Measurements from ENCODE around the gene KCNN3. TPM values are rescaled to one million over a fixed set of nuclear protein-coding genes. Genes with fewer than 3 reads are reported as not detected.

Gene KCNN3
- total RNA-seq, 4 donors from 2014 or later: 3.6 to 17.0 (median 12.4) TPM

DNA sequence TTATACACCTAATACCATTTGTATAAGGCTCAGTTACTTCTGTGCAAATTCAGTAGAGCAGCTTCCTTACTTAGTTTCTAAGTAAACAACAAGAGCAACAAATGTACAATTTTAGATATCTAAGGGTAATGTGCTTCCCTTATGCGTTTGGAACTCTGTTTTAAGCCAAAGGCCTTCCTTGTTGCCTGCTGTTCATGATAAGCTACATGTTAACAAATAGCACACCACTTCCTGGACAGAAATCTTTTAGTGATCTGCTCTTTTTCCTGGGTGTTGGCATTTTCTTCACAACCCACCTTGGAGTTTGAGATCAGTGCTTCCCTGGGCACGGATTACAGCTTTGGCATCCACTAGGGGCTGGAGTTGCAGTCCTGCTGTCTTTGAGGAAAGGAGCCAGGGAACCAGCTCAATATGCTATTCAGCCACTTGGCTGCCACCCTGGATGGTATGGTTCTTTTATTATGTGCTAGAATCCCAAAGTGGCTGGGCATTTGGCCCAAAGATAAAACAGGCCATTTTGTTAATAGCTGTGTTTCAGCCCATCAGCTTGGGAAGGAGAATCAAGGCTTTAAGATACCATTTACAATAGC, 206.5 kb downstream of the KCNN3 start:
- WGBS: 51% methylated on average over 2 of the region's 2 CpGs
- H3K27me3 ChIP-seq: peaks cover 0 to 19% (median 0%) of the 10 kb centered on the region in 4 donors
- TF ChIP-seq POLR2AphosphoS5 (IDR thresholded peaks at IDR 0.05): no peak
- no peak for TF ChIP-seq EP300 (IDR thresholded peaks at IDR 0.05)
- TF ChIP-seq CTCF (IDR thresholded peaks at IDR 0.05): no peak
- TF ChIP-seq POLR2A (IDR thresholded peaks at IDR 0.05; ENCODE audit: low read depth): no peak
- H3K9me3 ChIP-seq: no peaks in the 10 kb centered on the region
- no peaks in the 10 kb centered on the region for H3K4me1 ChIP-seq
- H3K27ac ChIP-seq (replicated peaks in 1 of 4): no peak overlapping the region
- no peaks in the 10 kb centered on the region for H3K36me3 ChIP-seq
- no peak for DNase-seq (ENCODE audit: extremely low spot score)
- H3K4me3 ChIP-seq: no peak overlapping the region
- intact Hi-C loops (cut with DNase I): loop anchor here (10.0 kb wide), 1 partner anchor 169 kb away; no protein-coding TSS in a partner anchor

DNA sequence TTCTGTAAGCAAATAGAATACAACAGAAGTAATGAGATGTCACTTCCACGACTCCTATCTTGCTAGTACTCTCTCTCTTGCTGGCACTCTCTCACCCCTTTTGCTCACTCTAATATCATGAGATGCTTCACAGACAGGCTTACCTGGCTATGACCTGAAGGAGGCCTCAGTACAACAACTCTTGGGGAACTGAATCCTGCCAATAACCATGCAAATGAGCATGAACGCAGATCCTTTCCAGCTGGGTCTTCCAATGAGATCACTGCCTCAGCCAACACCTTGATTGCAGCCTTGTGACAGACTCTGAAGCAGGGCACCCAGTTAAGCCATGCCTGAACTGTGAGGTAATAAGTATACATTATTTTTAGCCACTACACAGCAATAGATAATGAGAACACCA, 209.0 kb downstream of the KCNN3 start:
- Histone ChIP-seq H3K27me3 (peaks cover 0 to 24% (median 0%) of the 10 kb centered on the region in 4 donors), H3K4me3 (no peak overlapping the region), H3K36me3 (no peaks in the 10 kb centered on the region), H3K27ac (replicated peaks in 1 of 4) (no peak overlapping the region), H3K9me3 (no peaks in the 10 kb centered on the region), H3K4me1 (no peaks in the 10 kb centered on the region)
- DNase-seq (ENCODE audit: extremely low spot score): no peak
- TF ChIP-seq POLR2AphosphoS5 (IDR thresholded peaks at IDR 0.05) (no peak), EP300 (IDR thresholded peaks at IDR 0.05) (no peak), POLR2A (IDR thresholded peaks at IDR 0.05; ENCODE audit: low read depth) (no peak), CTCF (IDR thresholded peaks at IDR 0.05) (no peak)
- 61% methylated on average over 2 of the region's 2 CpGs for WGBS
- intact Hi-C loops (cut with DNase I): loop anchor here (10.0 kb wide), 1 partner anchor 166 kb away; no protein-coding TSS in a partner anchor

DNA sequence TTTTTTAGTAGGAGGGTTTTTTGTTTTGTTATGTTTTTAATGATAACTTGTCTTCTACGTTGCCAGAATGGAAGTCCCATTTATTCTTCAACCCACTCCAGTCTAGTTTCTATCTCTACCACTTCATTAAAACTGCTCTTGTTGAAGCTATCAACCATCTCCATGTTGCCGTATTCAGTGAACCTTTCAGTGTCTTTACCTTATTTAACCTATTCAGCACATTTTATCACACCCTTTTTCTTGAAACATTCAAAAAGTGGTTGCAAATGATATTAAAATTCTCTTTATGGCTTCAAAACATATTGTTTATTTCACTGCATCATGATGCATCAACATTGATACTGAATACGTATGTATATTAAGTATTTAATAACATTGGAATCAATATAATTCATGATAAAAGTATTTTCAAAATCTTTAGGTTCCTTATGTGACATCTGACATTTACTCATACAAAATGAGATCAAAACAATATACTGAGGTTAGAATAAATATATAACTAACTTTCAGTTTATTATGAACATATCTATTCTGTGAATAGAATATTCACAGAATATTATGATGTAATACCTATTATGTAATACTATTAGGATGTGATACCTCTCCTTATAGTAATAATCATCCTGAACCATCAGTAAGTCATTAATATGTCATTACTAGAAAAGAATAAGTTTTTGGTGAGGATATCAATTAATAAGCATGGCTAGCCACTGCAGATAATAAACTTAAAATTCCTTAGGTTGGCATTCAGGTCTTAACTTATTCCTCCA, 210.1 kb downstream of the KCNN3 start:
- no peaks in the 10 kb centered on the region for H3K4me1 ChIP-seq
- no peak overlapping the region for H3K27ac ChIP-seq (replicated peaks in 1 of 4)
- peaks cover 0 to 24% (median 0%) of the 10 kb centered on the region in 4 donors for H3K27me3 ChIP-seq
- WGBS: 73% methylated on average over 3 of the region's 3 CpGs
- H3K9me3 ChIP-seq: no peaks in the 10 kb centered on the region
- no peak overlapping the region for H3K4me3 ChIP-seq
- DNase-seq (ENCODE audit: extremely low spot score): no peak
- TF ChIP-seq POLR2AphosphoS5 (IDR thresholded peaks at IDR 0.05) (no peak), POLR2A (IDR thresholded peaks at IDR 0.05; ENCODE audit: low read depth) (no peak), EP300 (IDR thresholded peaks at IDR 0.05) (no peak), CTCF (IDR thresholded peaks at IDR 0.05) (no peak)
- no peaks in the 10 kb centered on the region for H3K36me3 ChIP-seq
- intact Hi-C loops (cut with DNase I): loop anchor here (10.0 kb wide), 1 partner anchor 165 kb away; no protein-coding TSS in a partner anchor

DNA sequence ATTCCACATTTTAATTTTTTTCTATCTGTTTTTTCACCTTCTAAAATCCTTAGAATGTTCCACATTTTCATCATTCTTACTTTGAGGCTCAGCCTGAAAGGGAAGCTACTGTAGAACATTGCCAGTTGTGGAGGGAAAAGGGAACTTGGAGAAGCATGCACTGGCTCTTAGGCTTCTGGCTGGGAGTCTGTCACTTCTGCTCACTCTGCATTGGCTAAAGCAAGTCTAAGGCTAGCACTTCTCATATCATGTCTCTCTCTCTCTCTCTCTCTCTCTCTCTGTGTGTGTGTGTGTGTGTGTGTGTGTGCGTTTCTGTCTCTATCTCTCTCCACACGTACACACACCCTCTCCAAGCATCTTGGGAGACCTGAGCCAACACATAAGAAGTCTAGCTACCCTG, 212.5 kb downstream of the KCNN3 start:
- no peak for DNase-seq (ENCODE audit: extremely low spot score)
- no peaks in the 10 kb centered on the region for H3K4me1 ChIP-seq
- intact Hi-C loops (cut with DNase I): no loop called here
- H3K36me3 ChIP-seq: no peaks in the 10 kb centered on the region
- peaks cover 0 to 24% (median 0%) of the 10 kb centered on the region in 4 donors for H3K27me3 ChIP-seq
- no peaks in the 10 kb centered on the region for H3K9me3 ChIP-seq
- TF ChIP-seq CTCF (IDR thresholded peaks at IDR 0.05) (no peak), POLR2AphosphoS5 (IDR thresholded peaks at IDR 0.05) (no peak), POLR2A (IDR thresholded peaks at IDR 0.05; ENCODE audit: low read depth) (no peak), EP300 (IDR thresholded peaks at IDR 0.05) (no peak)
- no peak overlapping the region for H3K4me3 ChIP-seq
- no peak overlapping the region for H3K27ac ChIP-seq (replicated peaks in 1 of 4)
- WGBS: 34% methylated on average over 2 of the region's 2 CpGs

All from esophagus muscularis mucosa (tissue), 4 donors.